ENCODE results near the gene SCRN2.

GRCh38 chr17:47867813-47868533 is 26.9 kb upstream of the SCRN2 start:
- TF ChIP-seq, protein P1, sequence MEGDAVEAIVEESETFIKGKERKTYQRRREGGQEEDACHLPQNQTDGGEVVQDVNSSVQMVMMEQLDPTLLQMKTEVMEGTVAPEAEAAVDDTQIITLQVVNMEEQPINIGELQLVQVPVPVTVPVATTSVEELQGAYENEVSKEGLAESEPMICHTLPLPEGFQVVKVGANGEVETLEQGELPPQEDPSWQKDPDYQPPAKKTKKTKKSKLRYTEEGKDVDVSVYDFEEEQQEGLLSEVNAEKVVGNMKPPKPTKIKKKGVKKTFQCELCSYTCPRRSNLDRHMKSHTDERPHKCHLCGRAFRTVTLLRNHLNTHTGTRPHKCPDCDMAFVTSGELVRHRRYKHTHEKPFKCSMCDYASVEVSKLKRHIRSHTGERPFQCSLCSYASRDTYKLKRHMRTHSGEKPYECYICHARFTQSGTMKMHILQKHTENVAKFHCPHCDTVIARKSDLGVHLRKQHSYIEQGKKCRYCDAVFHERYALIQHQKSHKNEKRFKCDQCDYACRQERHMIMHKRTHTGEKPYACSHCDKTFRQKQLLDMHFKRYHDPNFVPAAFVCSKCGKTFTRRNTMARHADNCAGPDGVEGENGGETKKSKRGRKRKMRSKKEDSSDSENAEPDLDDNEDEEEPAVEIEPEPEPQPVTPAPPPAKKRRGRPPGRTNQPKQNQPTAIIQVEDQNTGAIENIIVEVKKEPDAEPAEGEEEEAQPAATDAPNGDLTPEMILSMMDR (IDR thresholded peaks at IDR 0.05) = no peak
- TF ChIP-seq EP300 (IDR thresholded peaks at IDR 0.05) = no peak
